Hepatocyte (in vitro differentiated cells): ENCODE data around the gene SSBP2. TPM values are rescaled to one million over a fixed set of nuclear protein-coding genes. Genes with fewer than 3 reads are reported as not detected.

Source experiments
- DNase-seq: peaks from one replicate; pipeline ENCODE4 v3.0.0-alpha.2; 2016; ENCODE audit warnings: low spot score
- H2AFZ ChIP-seq: fragments of 200-600 bp; sonication (generic); 2 replicates; pipeline ENCODE4 v1.6.0; 2016; ENCODE audit warnings: antibody characterized with exemption, mild to moderate bottlenecking
- H3K27ac ChIP-seq: fragments of 200-600 bp; sonication (generic); 2 replicates; pipeline ENCODE4 v1.5.1; 2016; ENCODE audit warnings: mild to moderate bottlenecking
- H3K27me3 ChIP-seq: fragments of 200-600 bp; sonication (generic); 2 replicates; pipeline ENCODE4 v1.6.1; 2016
- H3K36me3 ChIP-seq: fragments of 200-600 bp; sonication (generic); replicated peaks from 2 replicates; pipeline ENCODE4 v1.5.1; 2016; ENCODE audit warnings: low read depth; ENCODE audit not compliant: insufficient read depth
- H3K4me1 ChIP-seq: fragments of 200-600 bp; sonication (generic); 2 replicates; pipeline ENCODE4 v1.5.1; 2016; ENCODE audit warnings: mild to moderate bottlenecking, moderate library complexity; ENCODE audit not compliant: insufficient read depth
- H3K4me2 ChIP-seq: fragments of 200-600 bp; sonication (generic); 2 replicates; pipeline ENCODE4 v1.6.0; 2016
- H3K4me3 ChIP-seq: fragments of 200-600 bp; sonication (generic); 2 replicates; pipeline ENCODE4 v1.5.1; 2016; ENCODE audit warnings: mild to moderate bottlenecking
- H3K79me2 ChIP-seq: fragments of 200-600 bp; sonication (generic); 2 replicates; pipeline ENCODE4 v1.6.0; 2017; ENCODE audit warnings: mild to moderate bottlenecking
- H3K9me2 ChIP-seq: fragments of 200-600 bp; sonication (generic); replicated peaks from 2 replicates; pipeline ENCODE4 v1.6.0; 2017; ENCODE audit warnings: mild to moderate bottlenecking; ENCODE audit not compliant: insufficient read depth
- H3K9me3 ChIP-seq: fragments of 200-600 bp; sonication (generic); 2 replicates; pipeline ENCODE4 v1.5.1; 2016; ENCODE audit warnings: low read depth, mild to moderate bottlenecking
- H4K20me1 ChIP-seq: fragments of 200-600 bp; sonication (generic); 2 replicates; pipeline ENCODE4 v1.6.0; 2016; ENCODE audit warnings: mild to moderate bottlenecking; ENCODE audit not compliant: insufficient read depth, poor library complexity, severe bottlenecking
- EZH2 ChIP-seq: fragments of 200-600 bp; sonication (generic); IDR thresholded peaks from 2 replicates; pipeline ENCODE4 v1.6.1; 2016; ENCODE audit warnings: antibody characterized with exemption, mild to moderate bottlenecking, borderline replicate concordance
- EZH2phosphoT487 ChIP-seq: fragments of 200-600 bp; sonication (generic); IDR thresholded peaks from one replicate; pipeline ENCODE4 v1.6.1; 2018; ENCODE audit warnings: antibody characterized with exemption, mild to moderate bottlenecking, low read depth, moderate library complexity; ENCODE audit not compliant: unreplicated experiment, severe bottlenecking
- WGBS: methylation state at CpG from one replicate; pipeline ENCODE4 v1.1.6; 2016; ENCODE audit warnings: low lambda C conversion rate; ENCODE audit errors: missing lambda C conversion rate; 5-methylcytosine and 5-hydroxymethylcytosine counted together
- polyA plus RNA-seq: library from polyadenylated mRNA; unstranded; fragments of >200 nt; fragmentation: Nextera tagmentation; extraction: Ambion mirVana; gene quantifications from 2 replicates; pipeline ENCODE4 v1.2.1, GENCODE V29; 2016
- total RNA-seq: library from RNA; depleted of rRNA; stranded (reverse); fragments of >200 nt; gene quantifications from 2 replicates; pipeline ENCODE4 v1.2.3, GENCODE V29; 2014
- TF ChIP-seq, protein P1 (sequence below): fragments of 200-600 bp; sonication (generic); IDR thresholded peaks from 2 replicates; pipeline ENCODE4 v1.5.1; 2016; ENCODE audit warnings: antibody characterized with exemption, mild to moderate bottlenecking; ENCODE audit not compliant: poor library complexity

Gene SSBP2
- total and polyA plus RNA-seq, 2 experiments from 2014 or later, result 23.7 to 48.2 TPM

DNA sequence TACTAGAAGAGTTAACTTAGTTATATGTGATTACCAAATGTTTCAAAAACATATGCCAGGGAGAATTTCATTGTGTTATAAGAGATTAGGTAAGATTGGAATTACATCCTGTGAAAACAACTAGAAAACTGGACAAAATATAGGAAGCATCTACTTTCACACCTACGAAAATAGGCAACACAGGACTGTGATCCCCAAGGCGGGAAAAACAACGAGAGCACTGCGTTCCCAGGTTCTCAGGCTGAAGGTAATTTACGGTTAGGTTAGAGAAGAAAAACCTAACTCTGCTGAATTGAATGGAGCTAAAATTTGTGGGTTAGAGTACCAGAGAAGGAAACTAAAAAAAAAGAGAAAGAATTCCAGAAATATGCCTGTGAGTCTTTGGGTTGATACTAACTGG lies 385.4 kb downstream of the SSBP2 start:
- Histone ChIP-seq H3K4me1 (peaks cover 31% of the 10 kb centered on the region), H3K9me2 (no peaks in the 10 kb centered on the region), H3K27ac (no peak overlapping the region), H3K27me3 (no peaks in the 10 kb centered on the region), H4K20me1 (no peaks in the 10 kb centered on the region), H3K4me3 (no peak overlapping the region), H3K4me2 (no peak overlapping the region), H3K36me3 (no peaks in the 10 kb centered on the region), H3K79me2 (no peaks in the 10 kb centered on the region), H2AFZ (no peak overlapping the region), H3K9me3 (no peaks in the 10 kb centered on the region)
- no peak for DNase-seq
- WGBS, result 91% methylated on average over 5 of the region's 5 CpGs
- TF ChIP-seq EZH2phosphoT487 (no peak), EZH2 (no peak)
- TF ChIP-seq, protein P1, sequence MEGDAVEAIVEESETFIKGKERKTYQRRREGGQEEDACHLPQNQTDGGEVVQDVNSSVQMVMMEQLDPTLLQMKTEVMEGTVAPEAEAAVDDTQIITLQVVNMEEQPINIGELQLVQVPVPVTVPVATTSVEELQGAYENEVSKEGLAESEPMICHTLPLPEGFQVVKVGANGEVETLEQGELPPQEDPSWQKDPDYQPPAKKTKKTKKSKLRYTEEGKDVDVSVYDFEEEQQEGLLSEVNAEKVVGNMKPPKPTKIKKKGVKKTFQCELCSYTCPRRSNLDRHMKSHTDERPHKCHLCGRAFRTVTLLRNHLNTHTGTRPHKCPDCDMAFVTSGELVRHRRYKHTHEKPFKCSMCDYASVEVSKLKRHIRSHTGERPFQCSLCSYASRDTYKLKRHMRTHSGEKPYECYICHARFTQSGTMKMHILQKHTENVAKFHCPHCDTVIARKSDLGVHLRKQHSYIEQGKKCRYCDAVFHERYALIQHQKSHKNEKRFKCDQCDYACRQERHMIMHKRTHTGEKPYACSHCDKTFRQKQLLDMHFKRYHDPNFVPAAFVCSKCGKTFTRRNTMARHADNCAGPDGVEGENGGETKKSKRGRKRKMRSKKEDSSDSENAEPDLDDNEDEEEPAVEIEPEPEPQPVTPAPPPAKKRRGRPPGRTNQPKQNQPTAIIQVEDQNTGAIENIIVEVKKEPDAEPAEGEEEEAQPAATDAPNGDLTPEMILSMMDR, result no peak

DNA sequence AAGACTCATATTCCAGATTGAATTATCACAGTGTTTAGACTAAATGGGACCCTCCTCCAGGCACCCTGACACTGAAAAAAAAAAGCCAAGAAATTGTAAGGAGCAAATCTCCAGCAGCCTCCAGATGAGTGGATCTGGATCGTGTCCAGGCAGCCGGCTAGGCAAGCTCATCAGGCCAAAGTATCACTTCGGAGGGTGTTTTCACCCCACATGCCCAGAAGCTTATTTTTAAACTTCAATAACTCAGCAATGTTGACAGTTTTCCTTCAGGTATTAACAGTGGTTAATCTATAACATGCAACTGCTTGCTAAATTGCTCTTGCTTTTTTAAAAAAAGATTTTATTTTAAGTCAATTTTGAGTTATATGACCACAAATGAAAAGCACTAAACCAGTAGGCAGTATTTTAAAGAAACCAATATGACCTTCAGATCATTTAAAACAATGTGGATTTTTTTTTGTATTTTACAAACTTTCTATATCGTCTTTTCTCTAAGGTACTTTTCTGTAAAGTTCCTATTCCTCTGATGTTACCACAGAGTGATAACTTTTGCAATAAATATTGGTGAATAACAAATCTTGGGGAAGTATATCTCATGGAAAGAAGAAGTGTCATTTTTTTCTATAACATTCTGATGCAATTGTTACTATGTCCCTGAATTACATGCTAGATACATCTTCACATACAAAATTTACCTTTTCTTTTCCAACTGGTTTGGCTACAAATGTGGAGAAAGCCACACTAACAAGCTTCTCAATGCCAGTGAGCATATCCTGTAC lies 387.6 kb downstream of the SSBP2 start:
- no peaks in the 10 kb centered on the region for H3K9me2 ChIP-seq
- H3K27me3 ChIP-seq, result no peaks in the 10 kb centered on the region
- H3K79me2 ChIP-seq, result no peaks in the 10 kb centered on the region
- H2AFZ ChIP-seq, result no peak overlapping the region
- peak overlapping the region; percentile 48 for H3K4me2 ChIP-seq
- H3K4me1 ChIP-seq, result peaks cover 24% of the 10 kb centered on the region
- H3K36me3 ChIP-seq, result no peaks in the 10 kb centered on the region
- DNase-seq, result no peak
- H3K27ac ChIP-seq, result peak overlapping the region; percentile 18
- H3K4me3 ChIP-seq, result no peak overlapping the region
- no peaks in the 10 kb centered on the region for H4K20me1 ChIP-seq
- H3K9me3 ChIP-seq, result no peaks in the 10 kb centered on the region
- TF ChIP-seq, protein P1, result no peak
- TF ChIP-seq EZH2phosphoT487 (no peak), EZH2 (no peak)
- 41% methylated on average over 4 of the region's 4 CpGs for WGBS

Other genes starting within 250 kb of the SSBP2 start
- gene ATG10, start 220.9 kb upstream of the SSBP2 start, total RNA-seq, result 8.9 and 11.8 TPM in 2 replicates
- 12.6 and 13.0 TPM in 2 replicates for gene ATG10, start 220.9 kb upstream of the SSBP2 start, polyA plus RNA-seq